Lung (tissue), 12 donors: ENCODE data around the gene TBC1D30. TPM values are rescaled to one million over a fixed set of nuclear protein-coding genes. Genes with fewer than 3 reads are reported as not detected.
A peak's percentile ranks its signal among the peaks of the same experiment; 100 is the strongest.

Experiments used
- ATAC-seq: fragments of 200-7000 bp; cut with Tn5 transposase; one replicate; pipeline ENCODE4 v1.9.1; 2020; ENCODE audit warnings: moderate number of reproducible peaks; ENCODE audit not compliant: insufficient read depth, low FRiP score
- DNase-seq, 3 donors: peaks; one replicate each; pipeline ENCODE4 v3.0.0-alpha.2; 2013 to 2017
- H3K27ac ChIP-seq, 2 donors: one replicate each; pipeline ENCODE4 v1.5.1; 2013; ENCODE audit warnings: mild to moderate bottlenecking in 2 of 2, moderate library complexity in 2 of 2, control low read depth in 1 of 2, inconsistent platforms in 1 of 2, low read depth in 1 of 2, low read length in 1 of 2
- H3K27me3 ChIP-seq, 3 donors: one replicate each; pipeline ENCODE4 v1.5.1; 2013; ENCODE audit warnings: low read length in 2 of 3; ENCODE audit not compliant: control insufficient read depth in 3 of 3, insufficient read depth in 3 of 3
- H3K36me3 ChIP-seq, 4 donors: one replicate each; pipeline ENCODE4 v1.5.1; 2013; ENCODE audit warnings: low read length in 4 of 4, mild to moderate bottlenecking in 1 of 4, moderate library complexity in 1 of 4; ENCODE audit not compliant: control insufficient read depth in 4 of 4, insufficient read depth in 4 of 4
- H3K4me1 ChIP-seq, 5 donors: one replicate each; pipeline ENCODE4 v1.5.1; 2013; ENCODE audit warnings: low read length in 5 of 5, mild to moderate bottlenecking in 2 of 5, moderate library complexity in 1 of 5; ENCODE audit not compliant: control insufficient read depth in 5 of 5, insufficient read depth in 5 of 5
- H3K4me3 ChIP-seq: one replicate; pipeline ENCODE4 v1.5.1; 2013; ENCODE audit warnings: mild to moderate bottlenecking, control low read depth, moderate library complexity
- H3K9ac ChIP-seq, 2 donors: one replicate each; pipeline ENCODE4 v1.5.1; 2013; ENCODE audit warnings: low read length in 2 of 2, control low read depth in 1 of 2; ENCODE audit not compliant: insufficient read depth in 1 of 2
- H3K9me3 ChIP-seq, 4 donors: one replicate each; pipeline ENCODE4 v1.5.1; 2013; ENCODE audit warnings: low read length in 3 of 4, mild to moderate bottlenecking in 1 of 4, moderate library complexity in 1 of 4; ENCODE audit not compliant: control insufficient read depth in 4 of 4, insufficient read depth in 3 of 4
- WGBS, 2 donors: extraction: QIAGEN DNeasy Blood & Tissue Kit; methylation state at CpG; one replicate each; pipeline ENCODE4 v1.1.7; 2013; 5-methylcytosine and 5-hydroxymethylcytosine counted together
- polyA plus RNA-seq, 2 donors: library from polyadenylated mRNA; stranded (reverse); fragments of 200-250 nt; gene quantifications; one replicate each; pipeline ENCODE4 v1.2.1, GENCODE V29; 2013
- total RNA-seq, 2 donors: library from RNA; depleted of rRNA in 1 of 2; stranded (reverse); fragments of >200 nt in 1 of 2; gene quantifications; one replicate each; pipeline ENCODE4 v1.2.1, GENCODE V29; 2014 to 2021
- TF ChIP-seq, protein P1 (sequence below): IDR thresholded peaks from 2 replicates; pipeline ENCODE4 v1.5.1; 2012; ENCODE audit warnings: mild to moderate bottlenecking; ENCODE audit errors: control extremely low read depth, extremely low read depth
- donor health status: control.
- donor health status: control.
- donor health status: Bipolar disorder and iron deficiency.
- donor health status: healthy.
- donor health status: DM: yes; HTN: yes; CAD: no.

TBC1D30 gene
- total and polyA plus RNA-seq, 4 donors, result 3.3 to 15.7 (median 10.2) TPM

DNA sequence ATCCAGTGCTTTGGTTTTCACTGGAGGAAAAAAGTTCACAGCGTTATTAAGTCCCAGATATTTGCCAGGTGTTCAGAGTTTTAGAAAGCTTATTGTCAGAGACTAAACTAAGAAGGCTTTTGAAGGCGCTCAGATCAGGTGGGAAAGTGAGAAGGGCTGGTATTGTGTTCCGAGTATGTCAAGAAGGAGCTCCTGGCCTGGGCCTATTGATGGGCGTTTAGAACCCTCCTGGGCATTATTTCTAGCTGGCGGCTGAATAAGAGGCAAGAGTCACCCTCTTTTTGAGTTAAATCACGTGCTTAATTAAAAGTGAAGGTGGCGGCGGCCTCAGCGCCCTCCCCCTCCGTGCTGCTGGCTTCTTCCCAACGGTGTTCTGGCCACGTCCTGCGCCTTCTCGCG lies 44.3 kb upstream of the TBC1D30 start:
- peak overlapping the region; percentile 62 for H3K4me3 ChIP-seq
- no peak overlapping the region for H3K9ac ChIP-seq
- H3K4me1 ChIP-seq, result peaks cover 0 to 8% (median 6%) of the 10 kb centered on the region in 5 donors
- ATAC-seq, result no peak
- TF ChIP-seq, protein P1, sequence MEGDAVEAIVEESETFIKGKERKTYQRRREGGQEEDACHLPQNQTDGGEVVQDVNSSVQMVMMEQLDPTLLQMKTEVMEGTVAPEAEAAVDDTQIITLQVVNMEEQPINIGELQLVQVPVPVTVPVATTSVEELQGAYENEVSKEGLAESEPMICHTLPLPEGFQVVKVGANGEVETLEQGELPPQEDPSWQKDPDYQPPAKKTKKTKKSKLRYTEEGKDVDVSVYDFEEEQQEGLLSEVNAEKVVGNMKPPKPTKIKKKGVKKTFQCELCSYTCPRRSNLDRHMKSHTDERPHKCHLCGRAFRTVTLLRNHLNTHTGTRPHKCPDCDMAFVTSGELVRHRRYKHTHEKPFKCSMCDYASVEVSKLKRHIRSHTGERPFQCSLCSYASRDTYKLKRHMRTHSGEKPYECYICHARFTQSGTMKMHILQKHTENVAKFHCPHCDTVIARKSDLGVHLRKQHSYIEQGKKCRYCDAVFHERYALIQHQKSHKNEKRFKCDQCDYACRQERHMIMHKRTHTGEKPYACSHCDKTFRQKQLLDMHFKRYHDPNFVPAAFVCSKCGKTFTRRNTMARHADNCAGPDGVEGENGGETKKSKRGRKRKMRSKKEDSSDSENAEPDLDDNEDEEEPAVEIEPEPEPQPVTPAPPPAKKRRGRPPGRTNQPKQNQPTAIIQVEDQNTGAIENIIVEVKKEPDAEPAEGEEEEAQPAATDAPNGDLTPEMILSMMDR, result no peak
- WGBS, 2 donors, result 13 to 21% methylated on average over 11 to 15 of the region's 15 CpGs
- H3K27ac ChIP-seq, result peak overlapping the region in 1 of 2 donors; percentile 43
- peaks cover 0 to 36% (median 26%) of the 10 kb centered on the region in 3 donors for H3K27me3 ChIP-seq
- H3K9me3 ChIP-seq, result peaks cover 0 to 3% (median 0%) of the 10 kb centered on the region in 4 donors
- H3K36me3 ChIP-seq, result no peaks in the 10 kb centered on the region
- peak in 1 of 3 donors; percentile 40 for DNase-seq

GRCh38 chr12:64780531-64781279 lies 43.7 kb upstream of the TBC1D30 start:
- TF ChIP-seq, protein P1, result no peak
- Histone ChIP-seq H3K4me3 (peak overlapping the region; percentile 62), H3K9me3 (peaks cover 0 to 3% (median 0%) of the 10 kb centered on the region in 4 donors), H3K9ac (no peak overlapping the region), H3K27ac (peak overlapping the region in 1 of 2 donors; percentile 43), H3K4me1 (peaks cover 0 to 8% (median 6%) of the 10 kb centered on the region in 5 donors), H3K27me3 (peaks cover 0 to 36% (median 26%) of the 10 kb centered on the region in 3 donors), H3K36me3 (no peaks in the 10 kb centered on the region)
- 0 to 1% methylated on average over 15 to 103 of the region's 103 CpGs for WGBS, 2 donors
- DNase-seq (peak; percentile 41 to 57 (median 50)), ATAC-seq (peak; percentile 71)

DNA sequence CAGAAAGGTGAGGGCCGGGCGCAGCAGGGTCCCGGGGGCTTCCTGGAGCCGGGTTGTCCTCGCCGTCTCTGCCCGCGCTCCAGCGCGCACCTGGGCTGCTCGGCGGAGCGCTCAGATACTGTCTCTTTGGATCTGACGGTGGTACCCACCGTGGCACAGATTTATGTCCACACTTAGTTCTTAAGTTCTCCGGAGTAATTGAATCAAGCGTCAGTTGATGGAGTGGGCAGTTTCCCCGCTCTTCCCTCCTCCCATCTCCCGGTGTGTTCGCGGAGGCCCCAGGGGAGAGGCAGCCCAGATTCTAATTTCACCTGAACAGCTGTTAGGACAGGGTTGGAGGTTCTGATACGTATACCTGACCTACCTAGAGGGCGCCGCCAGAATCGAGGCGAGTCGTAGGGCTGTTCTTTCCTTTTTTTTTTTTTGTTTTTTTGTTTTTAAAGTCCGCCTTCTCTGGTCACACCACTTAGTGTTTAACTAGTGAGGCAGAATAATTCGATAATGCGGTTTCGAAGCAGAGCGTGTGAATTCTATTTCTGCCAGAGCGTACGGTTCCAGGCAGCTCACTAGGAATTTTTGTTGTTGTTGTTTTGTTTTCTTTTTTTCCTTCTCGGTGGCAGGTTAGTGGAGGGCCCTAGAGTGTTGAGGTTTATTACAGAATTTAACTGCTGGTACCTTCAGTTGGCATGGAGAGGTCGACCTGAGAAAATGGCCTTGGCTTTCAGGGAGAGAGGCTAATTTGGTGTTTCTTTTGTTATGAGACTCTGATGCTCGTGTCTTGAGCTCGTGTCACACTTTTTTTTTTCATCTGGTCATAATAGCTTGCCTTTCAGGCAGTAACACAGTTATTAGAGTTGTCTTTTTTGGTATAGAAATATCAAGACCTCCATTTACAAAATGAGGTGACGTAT lies 42.9 kb upstream of the TBC1D30 start:
- Histone ChIP-seq H3K36me3 (peaks cover 0 to 2% (median 0%) of the 10 kb centered on the region in 4 donors), H3K27me3 (peaks cover 0 to 36% (median 26%) of the 10 kb centered on the region in 3 donors), H3K9me3 (no peaks in the 10 kb centered on the region), H3K4me3 (peak overlapping the region; percentile 62), H3K4me1 (peaks cover 0 to 8% (median 6%) of the 10 kb centered on the region in 5 donors), H3K9ac (peak overlapping the region; percentile 43 to 53), H3K27ac (peak overlapping the region in 1 of 2 donors; percentile 43)
- TF ChIP-seq, protein P1, result no peak
- peak; percentile 20 for ATAC-seq
- WGBS, 2 donors, result 4 to 5% methylated on average over 39 of the region's 39 CpGs
- peak; percentile 27 to 39 (median 39) for DNase-seq
